HepG2 (cell line): ENCODE measurements around the gene FAM222B. TPM values are rescaled to one million over a fixed set of nuclear protein-coding genes. Genes with fewer than 3 reads are reported as not detected.

Experiments used
- CCAR2 ChIP-seq: fragments of 200-400 bp; formaldehyde crosslinking; optimal IDR thresholded peaks from 2 replicates; pipeline ENCODE3; 2018; ENCODE audit warnings: low read depth, mild to moderate bottlenecking, low read length, moderate library complexity
- ESRRA ChIP-seq: sonication (generic); formaldehyde crosslinking; IDR thresholded peaks from 2 replicates; pipeline ENCODE4 v1.5.1; 2020; ENCODE audit warnings: mild to moderate bottlenecking, low read depth, missing genetic modification reagents
- IRF2 ChIP-seq: IDR thresholded peaks from 2 replicates; pipeline ENCODE4 v1.6.1; 2018; ENCODE audit warnings: missing genetic modification reagents, missing compliant biosample characterization
- RNF2 ChIP-seq: fragments of 450-650 bp; conservative IDR thresholded peaks from 2 replicates; pipeline ENCODE4 v1.6.1; 2016; ENCODE audit warnings: low read depth
- YEATS4 ChIP-seq: sonication (generic); formaldehyde crosslinking; IDR thresholded peaks from 2 replicates; pipeline ENCODE4 v1.4.0; 2020; ENCODE audit warnings: missing genetic modification reagents, borderline replicate concordance
- polyA plus RNA-seq, 8 experiments: library from polyadenylated mRNA; depleted of rRNA in 3 of 8; stranded (reverse) in 7 of 8; unstranded in 1 of 8; fragments of >200 nt; fragmentation: Illumina TruSeq in 4 of 8; extraction: Trizol in 4 of 8; gene quantifications; 2 replicates each; pipeline versions ENCODE4 v1.2.1 to v1.2.3, GENCODE V29; 2011 to 2016; ENCODE audit warnings: low read depth in 4 of 8, missing spikeins in 1 of 8, mixed read lengths in 1 of 8; ENCODE audit not compliant: insufficient read depth in 1 of 8
- total RNA-seq, 5 experiments: library from RNA; depleted of rRNA; stranded (reverse); fragments of >200 nt; fragmentation: Illumina TruSeq; extraction: Trizol; gene quantifications; 2 replicates each; pipeline ENCODE4 v1.2.3, GENCODE V29; 2016; ENCODE audit warnings: low read depth in 1 of 5
- TF ChIP-seq, protein P1 (sequence below): sonication (generic); formaldehyde crosslinking; IDR thresholded peaks from 2 replicates; pipeline ENCODE4 v1.4.0; 2020; ENCODE audit warnings: mild to moderate bottlenecking, missing genetic modification reagents
- TF ChIP-seq, protein P2 (sequence below): sonication (generic); formaldehyde crosslinking; IDR thresholded peaks from 2 replicates; pipeline ENCODE4 v1.8.0; 2023; ENCODE audit warnings: mild to moderate bottlenecking, missing genetic modification reagents
- TF ChIP-seq, protein P3 (sequence below): sonication (generic); formaldehyde crosslinking; IDR thresholded peaks from 2 replicates; pipeline ENCODE4 v1.4.0; 2020; ENCODE audit warnings: missing genetic modification reagents, mild to moderate bottlenecking, borderline replicate concordance
- TF ChIP-seq, protein P4 (sequence below): sonication (generic); formaldehyde crosslinking; IDR thresholded peaks from 2 replicates; pipeline ENCODE4 v1.8.0; 2022; ENCODE audit warnings: mild to moderate bottlenecking, missing genetic modification reagents, borderline replicate concordance
- TF ChIP-seq, protein P5 (sequence below), 2 experiments: sonication (generic) in 1 of 2; formaldehyde crosslinking in 1 of 2; IDR thresholded peaks; 2 replicates each; pipeline versions ENCODE4 v1.6.1 to v1.9.0; 2014 to 2022; ENCODE audit warnings: antibody characterized with exemption in 1 of 2, borderline replicate concordance in 1 of 2, inconsistent platforms in 1 of 2, low read depth in 1 of 2, missing genetic modification reagents in 1 of 2
- TF ChIP-seq, protein P6 (sequence below): IDR thresholded peaks from 2 replicates; pipeline ENCODE4 v1.6.1; 2016; ENCODE audit warnings: mild to moderate bottlenecking
- TF ChIP-seq, protein P7 (sequence below): sonication (generic); formaldehyde crosslinking; IDR thresholded peaks from 2 replicates; pipeline ENCODE4 v1.4.0; 2020; ENCODE audit warnings: mild to moderate bottlenecking, missing genetic modification reagents

FAM222B gene
- total and polyA plus RNA-seq, 2 of the 13 experiments (the other 11 are each of a cell fraction or from before 2014, with no cell fraction given), result 3.5 to 7.3 TPM

DNA sequence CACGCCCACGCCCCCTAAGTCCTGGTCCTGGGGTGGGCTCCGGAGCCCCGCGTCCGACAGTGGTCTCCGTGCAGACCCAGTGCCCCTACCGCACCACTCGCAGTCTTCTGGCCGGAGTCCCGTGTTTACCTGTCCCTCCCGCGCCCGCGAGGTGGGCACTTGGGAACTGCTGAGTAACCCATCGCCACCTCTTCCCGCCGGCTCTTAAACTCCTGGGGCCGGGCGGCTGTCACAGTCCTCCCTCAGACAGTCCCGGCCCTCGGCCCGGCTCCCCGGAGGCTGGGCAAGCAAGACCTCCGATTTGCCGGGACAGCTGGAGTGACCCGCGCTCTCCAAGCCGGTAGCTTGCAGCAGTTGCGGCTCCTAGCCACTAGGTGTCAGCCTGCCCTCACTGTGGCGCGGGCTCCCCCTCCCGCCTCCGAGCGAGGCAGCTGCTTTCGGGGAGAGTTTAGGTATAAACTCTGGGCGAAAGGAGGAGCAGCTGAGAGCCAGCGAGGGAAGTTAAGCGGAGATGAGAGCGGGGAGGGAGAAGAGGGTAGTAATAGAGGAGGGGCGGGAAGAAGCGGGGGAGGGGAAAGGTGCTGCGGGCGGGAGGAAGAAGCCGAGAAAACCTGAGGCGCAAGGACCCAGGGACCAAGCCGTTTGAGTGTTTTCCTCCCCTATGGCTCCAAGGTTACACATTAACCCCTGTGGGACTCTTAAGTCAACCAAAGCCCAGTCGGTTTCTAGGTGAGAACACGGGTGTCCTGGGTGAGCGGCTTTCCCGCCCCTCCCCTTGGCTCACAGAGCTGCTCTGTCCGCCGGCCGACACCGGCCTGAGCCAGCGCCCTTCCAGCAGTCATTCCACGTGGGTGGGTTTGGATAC is 115.7 kb downstream of the FAM222B start (continued):
- no peak for TF ChIP-seq RNF2
- peak; percentile 36; the same call in 1 of the 2 replicates for TF ChIP-seq ESRRA (CRISPR knock-in tag)
- no peak; the same call in 1 of the 2 replicates for TF ChIP-seq IRF2 (CRISPR knock-in tag)
- TF ChIP-seq, protein P1, sequence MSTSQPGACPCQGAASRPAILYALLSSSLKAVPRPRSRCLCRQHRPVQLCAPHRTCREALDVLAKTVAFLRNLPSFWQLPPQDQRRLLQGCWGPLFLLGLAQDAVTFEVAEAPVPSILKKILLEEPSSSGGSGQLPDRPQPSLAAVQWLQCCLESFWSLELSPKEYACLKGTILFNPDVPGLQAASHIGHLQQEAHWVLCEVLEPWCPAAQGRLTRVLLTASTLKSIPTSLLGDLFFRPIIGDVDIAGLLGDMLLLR (CRISPR knock-in tag), result peak; percentile 48; the same call in 1 of the 2 replicates
- TF ChIP-seq, protein P2, sequence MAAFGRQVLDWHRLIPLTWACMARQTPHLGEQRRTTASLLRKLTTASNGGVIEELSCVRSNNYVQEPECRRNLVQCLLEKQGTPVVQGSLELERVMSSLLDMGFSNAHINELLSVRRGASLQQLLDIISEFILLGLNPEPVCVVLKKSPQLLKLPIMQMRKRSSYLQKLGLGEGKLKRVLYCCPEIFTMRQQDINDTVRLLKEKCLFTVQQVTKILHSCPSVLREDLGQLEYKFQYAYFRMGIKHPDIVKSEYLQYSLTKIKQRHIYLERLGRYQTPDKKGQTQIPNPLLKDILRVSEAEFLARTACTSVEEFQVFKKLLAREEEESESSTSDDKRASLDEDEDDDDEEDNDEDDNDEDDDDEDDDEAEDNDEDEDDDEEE (CRISPR knock-in tag), result no peak
- TF ChIP-seq, protein P3, sequence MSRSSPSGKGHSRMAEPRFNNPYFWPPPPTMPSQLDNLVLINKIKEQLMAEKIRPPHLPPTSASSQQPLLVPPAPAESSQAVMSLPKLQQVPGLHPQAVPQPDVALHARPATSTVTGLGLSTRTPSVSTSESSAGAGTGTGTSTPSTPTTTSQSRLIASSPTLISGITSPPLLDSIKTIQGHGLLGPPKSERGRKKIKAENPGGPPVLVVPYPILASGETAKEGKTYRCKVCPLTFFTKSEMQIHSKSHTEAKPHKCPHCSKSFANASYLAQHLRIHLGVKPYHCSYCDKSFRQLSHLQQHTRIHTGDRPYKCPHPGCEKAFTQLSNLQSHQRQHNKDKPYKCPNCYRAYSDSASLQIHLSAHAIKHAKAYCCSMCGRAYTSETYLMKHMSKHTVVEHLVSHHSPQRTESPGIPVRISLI (CRISPR knock-in tag), result 0 out of 2 replicates have a peak, but pooled peaks have one; percentile 12
- TF ChIP-seq, protein P4, sequence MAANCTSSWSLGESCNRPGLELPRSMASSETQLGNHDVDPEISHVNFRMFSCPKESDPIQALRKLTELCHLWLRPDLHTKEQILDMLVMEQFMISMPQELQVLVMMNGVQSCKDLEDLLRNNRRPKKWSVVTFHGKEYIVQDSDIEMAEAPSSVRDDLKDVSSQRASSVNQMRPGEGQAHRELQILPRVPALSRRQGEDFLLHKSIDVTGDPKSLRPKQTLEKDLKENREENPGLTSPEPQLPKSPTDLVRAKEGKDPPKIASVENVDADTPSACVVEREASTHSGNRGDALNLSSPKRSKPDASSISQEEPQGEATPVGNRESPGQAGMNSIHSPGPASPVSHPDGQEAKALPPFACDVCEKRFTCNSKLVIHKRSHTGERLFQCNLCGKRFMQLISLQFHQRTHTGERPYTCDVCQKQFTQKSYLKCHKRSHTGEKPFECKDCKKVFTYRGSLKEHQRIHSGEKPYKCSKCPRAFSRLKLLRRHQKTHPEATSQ (CRISPR knock-in tag), result no peak
- TF ChIP-seq, protein P5, sequence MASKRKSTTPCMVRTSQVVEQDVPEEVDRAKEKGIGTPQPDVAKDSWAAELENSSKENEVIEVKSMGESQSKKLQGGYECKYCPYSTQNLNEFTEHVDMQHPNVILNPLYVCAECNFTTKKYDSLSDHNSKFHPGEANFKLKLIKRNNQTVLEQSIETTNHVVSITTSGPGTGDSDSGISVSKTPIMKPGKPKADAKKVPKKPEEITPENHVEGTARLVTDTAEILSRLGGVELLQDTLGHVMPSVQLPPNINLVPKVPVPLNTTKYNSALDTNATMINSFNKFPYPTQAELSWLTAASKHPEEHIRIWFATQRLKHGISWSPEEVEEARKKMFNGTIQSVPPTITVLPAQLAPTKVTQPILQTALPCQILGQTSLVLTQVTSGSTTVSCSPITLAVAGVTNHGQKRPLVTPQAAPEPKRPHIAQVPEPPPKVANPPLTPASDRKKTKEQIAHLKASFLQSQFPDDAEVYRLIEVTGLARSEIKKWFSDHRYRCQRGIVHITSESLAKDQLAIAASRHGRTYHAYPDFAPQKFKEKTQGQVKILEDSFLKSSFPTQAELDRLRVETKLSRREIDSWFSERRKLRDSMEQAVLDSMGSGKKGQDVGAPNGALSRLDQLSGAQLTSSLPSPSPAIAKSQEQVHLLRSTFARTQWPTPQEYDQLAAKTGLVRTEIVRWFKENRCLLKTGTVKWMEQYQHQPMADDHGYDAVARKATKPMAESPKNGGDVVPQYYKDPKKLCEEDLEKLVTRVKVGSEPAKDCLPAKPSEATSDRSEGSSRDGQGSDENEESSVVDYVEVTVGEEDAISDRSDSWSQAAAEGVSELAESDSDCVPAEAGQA (IDR thresholded peaks at IDR 0.05; ENCODE audit: low read depth), result no peak
- TF ChIP-seq, protein P5 (CRISPR knock-in tag; IDR thresholded peaks at IDR 0.05; ENCODE audit: borderline replicate concordance), result no peak; the same call in 1 of the 2 replicates
- TF ChIP-seq, protein P6, sequence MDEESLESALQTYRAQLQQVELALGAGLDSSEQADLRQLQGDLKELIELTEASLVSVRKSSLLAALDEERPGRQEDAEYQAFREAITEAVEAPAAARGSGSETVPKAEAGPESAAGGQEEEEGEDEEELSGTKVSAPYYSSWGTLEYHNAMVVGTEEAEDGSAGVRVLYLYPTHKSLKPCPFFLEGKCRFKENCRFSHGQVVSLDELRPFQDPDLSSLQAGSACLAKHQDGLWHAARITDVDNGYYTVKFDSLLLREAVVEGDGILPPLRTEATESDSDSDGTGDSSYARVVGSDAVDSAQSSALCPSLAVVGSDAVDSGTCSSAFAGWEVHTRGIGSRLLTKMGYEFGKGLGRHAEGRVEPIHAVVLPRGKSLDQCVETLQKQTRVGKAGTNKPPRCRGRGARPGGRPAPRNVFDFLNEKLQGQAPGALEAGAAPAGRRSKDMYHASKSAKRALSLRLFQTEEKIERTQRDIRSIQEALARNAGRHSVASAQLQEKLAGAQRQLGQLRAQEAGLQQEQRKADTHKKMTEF (CRISPR knock-in tag), result peak; percentile 76
- peak; percentile 27 for TF ChIP-seq CCAR2
- TF ChIP-seq, protein P7, sequence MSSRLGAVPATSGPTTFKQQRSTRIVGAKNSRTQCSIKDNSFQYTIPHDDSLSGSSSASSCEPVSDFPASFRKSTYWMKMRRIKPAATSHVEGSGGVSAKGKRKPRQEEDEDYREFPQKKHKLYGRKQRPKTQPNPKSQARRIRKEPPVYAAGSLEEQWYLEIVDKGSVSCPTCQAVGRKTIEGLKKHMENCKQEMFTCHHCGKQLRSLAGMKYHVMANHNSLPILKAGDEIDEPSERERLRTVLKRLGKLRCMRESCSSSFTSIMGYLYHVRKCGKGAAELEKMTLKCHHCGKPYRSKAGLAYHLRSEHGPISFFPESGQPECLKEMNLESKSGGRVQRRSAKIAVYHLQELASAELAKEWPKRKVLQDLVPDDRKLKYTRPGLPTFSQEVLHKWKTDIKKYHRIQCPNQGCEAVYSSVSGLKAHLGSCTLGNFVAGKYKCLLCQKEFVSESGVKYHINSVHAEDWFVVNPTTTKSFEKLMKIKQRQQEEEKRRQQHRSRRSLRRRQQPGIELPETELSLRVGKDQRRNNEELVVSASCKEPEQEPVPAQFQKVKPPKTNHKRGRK (CRISPR knock-in tag), result no peak
- peak; percentile 57; the same call in 1 of the 2 replicates for TF ChIP-seq YEATS4
